CD4-positive, alpha-beta T cell (primary cell): ENCODE results near the gene ELMO1. TPM values are rescaled to one million over a fixed set of nuclear protein-coding genes. Genes with fewer than 3 reads are reported as not detected.

ENCODE experiments used
- ATAC-seq: fragments of 200-7000 bp; cut with Tn5 transposase; one replicate; pipeline ENCODE4 v1.10.0; 2022; ENCODE audit warnings: mild to moderate bottlenecking; ENCODE audit not compliant: poor library complexity
- CTCF ChIA-PET: fragments of 350-600 bp; sonication (Branson Sonifier 250); formaldehyde crosslinking; loops from one replicate; lab custom pipeline; 2021; ENCODE audit warnings: antibody characterized with exemption, inconsistent platforms; lab: Charles Lee
- POLR2A ChIA-PET: fragments of 350-600 bp; sonication (Branson Sonifier 250); formaldehyde crosslinking; loops from one replicate; lab custom pipeline; 2021; ENCODE audit warnings: antibody characterized with exemption, inconsistent platforms; lab: Charles Lee
- DNase-seq, 14 experiments: peaks; one replicate each; pipeline ENCODE4 v3.0.0-alpha.2; 2013 to 2020; ENCODE audit warnings: mixed read lengths in 2 of 14
- H3K27ac ChIP-seq, 2 donors: one replicate each; pipeline versions ENCODE4 v1.5.1 to v1.7.0; 2013; ENCODE audit warnings: low read length in 2 of 2, low read depth in 1 of 2, mild to moderate bottlenecking in 1 of 2
- H3K27me3 ChIP-seq, 2 experiments: 1 replicate in 1 of 2; 2 replicates in 1 of 2; pipeline versions ENCODE4 v1.6.1 to v1.7.0; 2013; ENCODE audit warnings: low read length in 2 of 2, control low read depth in 1 of 2, mild to moderate bottlenecking in 1 of 2, moderate library complexity in 1 of 2; ENCODE audit not compliant: insufficient read depth in 2 of 2, control insufficient read depth in 1 of 2
- H3K36me3 ChIP-seq: one replicate; pipeline ENCODE4 v1.6.1; 2013; ENCODE audit warnings: low read length, control low read depth; ENCODE audit not compliant: insufficient read depth
- H3K4me1 ChIP-seq: one replicate; pipeline ENCODE4 v1.6.1; 2013; ENCODE audit warnings: low read length, control low read depth; ENCODE audit not compliant: insufficient read depth
- H3K4me3 ChIP-seq: one replicate; pipeline ENCODE4 v1.5.1; 2013; ENCODE audit warnings: mild to moderate bottlenecking, low read length, moderate library complexity
- H3K9me3 ChIP-seq, 2 experiments: 1 replicate in 1 of 2; 2 replicates in 1 of 2; pipeline versions ENCODE4 v1.6.1 to v1.7.0; 2013; ENCODE audit warnings: low read length in 2 of 2, mild to moderate bottlenecking in 2 of 2, control low read depth in 1 of 2, moderate library complexity in 1 of 2; ENCODE audit not compliant: control insufficient read depth in 1 of 2, insufficient read depth in 1 of 2
- H3K27ac Mint-ChIP-seq: one replicate; pipeline ENCODE4 v1.8.0; 2020; ENCODE audit warnings: mixed read lengths
- H3K27me3 Mint-ChIP-seq: one replicate; pipeline ENCODE4 v1.8.0; 2021; ENCODE audit warnings: mixed read lengths
- H3K36me3 Mint-ChIP-seq: one replicate; pipeline ENCODE4 v1.8.0; 2021; ENCODE audit warnings: low read depth, mixed read lengths
- H3K4me1 Mint-ChIP-seq: one replicate; pipeline ENCODE4 v1.8.0; 2021; ENCODE audit warnings: low read depth, mixed read lengths
- H3K4me3 Mint-ChIP-seq: one replicate; pipeline ENCODE4 v1.8.0; 2020; ENCODE audit warnings: mild to moderate bottlenecking, mixed read lengths
- H3K9me3 Mint-ChIP-seq: one replicate; pipeline ENCODE4 v1.8.0; 2020; ENCODE audit warnings: mixed read lengths
- CTCF ChIP-seq: fragments of 200-600 bp; IDR thresholded peaks from one replicate; pipeline ENCODE4 v1.8.0; 2022; ENCODE audit warnings: antibody characterized with exemption, mild to moderate bottlenecking
- intact Hi-C, 2 experiments: fragments of 100-400 bp; cut with DNase I in 1 of 2; cut with micrococcal nuclease in 1 of 2; formaldehyde crosslinking; loops; one replicate each; pipeline versions ENCODE4 v1.15.1 to v1.9.0; 2023 to 2025; cut with DNase I, micrococcal nuclease
- total RNA-seq, 174 experiments: library from RNA in 2 of 174; stranded (reverse) in 2 of 174; gene quantifications; one replicate each; pipeline ENCODE4 v1.2.3 and lab custom pipeline; 2021 to 2026

Gene ELMO1
- total RNA-seq, 2 experiments from 2014 or later: 117 to 120 TPM

GRCh38 chr7:37198041-37198905 is 250.4 kb downstream of the ELMO1 start:
- no peak for TF ChIP-seq CTCF
- no peaks in the 10 kb centered on the region for H3K4me1 ChIP-seq
- intact Hi-C loops: loop anchor here in 1 of 2 experiments (5.0 kb wide), 1 partner anchor 516 kb away; no protein-coding TSS in a partner anchor
- Mint-ChIP-seq H3K36me3 (peaks cover 68% of the 10 kb centered on the region), H3K4me3 (no peak overlapping the region), H3K9me3 (no peaks in the 10 kb centered on the region), H3K27me3 (no peaks in the 10 kb centered on the region), H3K4me1 (peaks cover 17% of the 10 kb centered on the region), H3K27ac (no peak overlapping the region)
- POLR2A ChIA-PET: no interaction called here
- H3K4me3 ChIP-seq: no peak overlapping the region
- DNase-seq: no peak
- H3K27me3 ChIP-seq: no peaks in the 10 kb centered on the region
- peaks cover 50% of the 10 kb centered on the region for H3K36me3 ChIP-seq
- H3K27ac ChIP-seq: no peak overlapping the region
- ATAC-seq: no peak
- H3K9me3 ChIP-seq: no peaks in the 10 kb centered on the region
- CTCF ChIA-PET: interaction anchor here (0.6 to 1.8 kb wide), 10 partner anchors 15 to 831 kb away, joined by 3 to 9 read pairs (median 4); a partner anchor contains a TSS

- intact Hi-C loops: loop anchor here in 1 of 2 experiments (5.0 kb wide), 1 partner anchor 515 kb away; no protein-coding TSS in a partner anchor
- H3K4me3 Mint-ChIP-seq: no peak overlapping the region
- DNase-seq: no peak
- no peak for ATAC-seq
- H3K9me3 Mint-ChIP-seq: no peaks in the 10 kb centered on the region
- peaks cover 17% of the 10 kb centered on the region for H3K4me1 Mint-ChIP-seq
- H3K27me3 ChIP-seq: no peaks in the 10 kb centered on the region
- peaks cover 64% of the 10 kb centered on the region for H3K36me3 Mint-ChIP-seq
- H3K27ac ChIP-seq: no peak overlapping the region
- H3K36me3 ChIP-seq: peaks cover 47% of the 10 kb centered on the region
- no peak overlapping the region for H3K27ac Mint-ChIP-seq
- TF ChIP-seq CTCF: no peak
- no peaks in the 10 kb centered on the region for H3K4me1 ChIP-seq
- no peaks in the 10 kb centered on the region for H3K9me3 ChIP-seq
- no peak overlapping the region for H3K4me3 ChIP-seq
- ChIA-PET POLR2A (no interaction called here), CTCF (interaction anchor here (1.3 to 1.8 kb wide), 2 partner anchors 15 to 710 kb away, joined by 5 to 7 read pairs; no protein-coding TSS in a partner anchor)
- H3K27me3 Mint-ChIP-seq: no peaks in the 10 kb centered on the region
Measured at GRCh38 chr7:37197108-37197507, 251.6 kb downstream of the ELMO1 start.

GRCh38 chr7:37196676-37197075 is 252.0 kb downstream of the ELMO1 start:
- CTCF ChIA-PET: interaction anchor here (1.3 to 1.8 kb wide), 2 partner anchors 15 to 709 kb away, joined by 5 to 7 read pairs; no protein-coding TSS in a partner anchor
- no peak for TF ChIP-seq CTCF
- H3K36me3 Mint-ChIP-seq: peaks cover 65% of the 10 kb centered on the region
- H3K4me3 Mint-ChIP-seq: no peak overlapping the region
- Histone ChIP-seq H3K4me1 (no peaks in the 10 kb centered on the region), H3K36me3 (peaks cover 48% of the 10 kb centered on the region), H3K27ac (no peak overlapping the region), H3K27me3 (no peaks in the 10 kb centered on the region), H3K4me3 (no peak overlapping the region), H3K9me3 (no peaks in the 10 kb centered on the region)
- no peaks in the 10 kb centered on the region for H3K27me3 Mint-ChIP-seq
- DNase-seq: no peak
- no peak overlapping the region for H3K27ac Mint-ChIP-seq
- peaks cover 16% of the 10 kb centered on the region for H3K4me1 Mint-ChIP-seq
- intact Hi-C loops: loop anchor here in 1 of 2 experiments (5.0 kb wide), 1 partner anchor 514 kb away; no protein-coding TSS in a partner anchor
- POLR2A ChIA-PET: interaction anchor here (1.1 kb wide), 1 partner anchor 518 kb away, joined by 4 read pairs; no protein-coding TSS in a partner anchor
- H3K9me3 Mint-ChIP-seq: no peaks in the 10 kb centered on the region
- no peak for ATAC-seq
